Measurements from ENCODE around the gene PRIM2.
"Not testable (repeated sequence)": the region's sequence is repeated elsewhere in the genome, so short reads cannot be mapped to it uniquely, and the experiment has no call there.

GRCh38 chr6:57419341-57419740, 101.9 kb downstream of the PRIM2 start:
- not testable (repeated sequence) for TF ChIP-seq CTCF (optimal IDR thresholded peaks at IDR 0.05 in 1 of 3, IDR thresholded peaks at IDR 0.05 in 1 of 3, conservative IDR thresholded peaks at IDR 0.05 in 1 of 3; ENCODE audit: extremely low read depth in 1 of 3, insufficient read depth in 2 of 3, low read length in 3 of 3); EZH2 (IDR thresholded peaks at IDR 0.05; ENCODE audit: low read length)

Data from keratinocyte (primary cell).